GM18511 (cell line): ENCODE data around the gene TBC1D16.

ENCODE experiments used
- ATAC-seq: cut with Tn5 transposase; IDR thresholded peaks from one replicate; pipeline ENCODE4 v1.9.1; 2021; ENCODE audit warnings: mild to moderate bottlenecking, moderate library complexity; ENCODE audit not compliant: unreplicated experiment

The TBC1D16 gene

DNA sequence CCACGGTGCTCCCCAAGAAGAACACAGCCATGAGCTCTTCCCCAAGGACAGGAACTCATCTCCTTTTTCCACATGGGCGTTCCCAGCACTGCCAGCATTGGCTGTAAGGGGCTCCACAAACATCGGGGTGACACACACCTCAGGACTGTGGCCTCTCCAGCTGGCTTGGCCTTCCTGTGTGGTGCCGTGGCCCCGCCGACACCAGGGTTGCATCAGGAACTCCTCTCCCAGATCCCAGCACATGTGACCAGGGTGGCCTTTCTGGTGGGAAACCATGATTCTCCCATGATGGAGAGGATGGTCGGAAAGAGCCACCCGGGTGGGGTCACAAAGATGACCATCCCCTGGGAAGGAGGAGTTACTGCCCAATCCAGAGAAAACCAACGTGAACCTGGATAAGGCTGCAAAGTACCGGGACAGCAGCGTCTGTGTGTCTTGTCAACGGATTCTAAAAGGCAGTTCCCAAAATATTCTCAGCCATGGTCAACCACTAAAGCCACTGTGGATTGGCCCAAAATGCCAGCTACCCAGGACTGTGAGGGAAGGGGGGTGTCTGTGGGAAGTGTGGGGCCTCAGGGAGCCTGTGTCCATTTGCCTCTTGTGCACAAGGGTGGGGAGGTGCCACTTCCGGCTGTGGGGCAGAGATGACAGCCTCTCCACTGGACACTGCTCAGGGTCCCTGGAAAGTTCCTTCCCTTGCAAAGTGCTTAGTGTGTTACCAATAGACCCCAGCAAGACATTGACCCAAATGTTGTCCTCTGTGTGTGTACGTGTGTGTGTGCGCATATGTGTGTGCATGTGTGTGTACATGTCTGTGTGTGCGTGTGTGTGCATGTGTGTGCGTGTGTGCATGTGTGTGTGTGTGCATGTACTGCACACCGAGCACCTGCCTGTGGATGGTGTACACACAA is 118.4 kb downstream of the TBC1D16 start:
- no peak for ATAC-seq

- ATAC-seq, result no peak
Observed at GRCh38 chr17:79916506-79916905, 119.2 kb downstream of the TBC1D16 start.

- ATAC-seq, result no peak
Observed at GRCh38 chr17:79915850-79916430, 119.7 kb downstream of the TBC1D16 start.

- ATAC-seq, result no peak
Observed at GRCh38 chr17:79914813-79915740, 120.6 kb downstream of the TBC1D16 start.

DNA sequence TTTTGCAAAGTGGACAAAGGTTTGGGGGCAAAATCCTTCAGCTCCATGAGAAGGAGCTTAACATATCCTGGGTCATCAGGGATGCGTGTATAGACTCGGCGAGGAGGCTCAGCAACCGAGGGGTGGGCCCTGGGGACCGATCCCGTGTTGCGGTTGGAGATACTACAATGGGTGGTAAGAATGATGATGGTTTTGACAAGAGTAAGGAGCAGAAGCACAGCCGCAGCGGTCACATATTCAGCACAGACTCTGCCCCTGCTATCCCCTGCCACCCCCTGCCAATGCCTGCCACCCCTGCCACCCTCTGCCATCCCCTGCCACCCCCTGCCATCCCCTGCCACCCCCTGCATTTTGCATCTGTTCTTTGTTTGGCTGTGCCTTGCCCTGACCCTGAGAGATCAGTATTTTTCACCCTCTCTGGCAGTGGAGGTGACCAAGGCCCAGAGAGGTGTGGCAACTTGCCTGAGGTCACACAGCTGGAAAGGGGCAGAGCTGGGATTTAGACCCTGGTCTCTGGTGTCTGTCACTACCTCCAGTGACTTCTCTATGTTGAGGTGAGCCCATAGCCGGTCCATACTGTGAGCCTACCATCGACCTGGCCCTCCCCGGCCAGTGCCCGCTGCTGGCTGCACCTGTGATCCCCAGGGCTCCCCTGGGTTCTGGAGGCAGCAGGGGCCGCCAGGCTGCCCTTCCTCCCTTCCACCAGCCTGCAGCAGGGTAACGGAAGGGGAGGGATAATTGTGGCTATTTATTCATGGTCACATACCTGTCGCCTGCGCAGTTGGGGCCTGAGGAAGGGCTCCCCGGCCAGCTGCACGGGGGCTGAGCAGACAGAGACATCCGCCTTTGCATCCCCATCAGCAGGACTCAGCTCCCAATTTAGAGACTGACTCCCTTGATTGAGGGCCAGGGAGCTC is 121.5 kb downstream of the TBC1D16 start:
- no peak for ATAC-seq

GRCh38 chr17:79913451-79913850 is 122.2 kb downstream of the TBC1D16 start:
- no peak for ATAC-seq

DNA sequence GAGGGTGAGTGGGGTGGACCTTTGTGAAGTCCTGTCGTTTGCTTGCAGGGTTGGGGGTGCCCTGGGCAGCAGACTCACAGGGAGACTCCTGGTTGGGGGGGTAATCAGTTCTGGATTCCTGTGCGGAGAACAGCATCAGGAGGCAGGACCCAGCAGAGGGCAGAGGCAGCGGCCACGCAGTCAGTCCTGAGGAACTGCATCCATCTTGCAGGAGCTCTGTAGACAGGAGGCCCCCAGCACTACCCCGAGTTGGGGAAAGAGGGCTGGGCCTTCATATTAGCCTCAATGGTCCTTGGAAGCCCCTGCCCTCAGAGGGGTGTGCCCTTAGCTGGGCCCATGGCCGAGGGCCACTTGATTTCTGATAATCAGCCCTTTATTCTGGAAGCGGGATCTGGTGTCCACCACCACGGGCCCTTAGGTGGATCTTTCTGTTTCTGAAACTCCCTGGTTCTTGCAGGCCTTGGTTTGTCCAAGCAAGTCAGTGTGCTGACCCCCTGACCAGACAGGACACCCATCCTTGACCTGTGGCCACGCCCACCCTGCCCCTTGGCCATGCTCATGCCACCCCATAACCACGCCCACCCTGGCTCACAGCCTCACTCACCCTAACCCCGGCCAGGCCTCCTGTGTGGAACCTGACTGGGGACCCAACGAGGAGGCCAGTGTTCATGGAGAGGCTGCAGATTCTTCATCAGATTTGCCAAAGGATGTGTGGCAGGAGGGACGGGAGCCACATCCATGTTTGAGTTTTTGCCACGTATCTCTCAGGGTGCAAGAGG is 122.9 kb downstream of the TBC1D16 start:
- no peak for ATAC-seq

- ATAC-seq, result no peak
Observed at GRCh38 chr17:79911430-79912399, 124.0 kb downstream of the TBC1D16 start.

- ATAC-seq, result no peak
Observed at GRCh38 chr17:79910985-79911361, 124.7 kb downstream of the TBC1D16 start.

- no peak for ATAC-seq
Observed at GRCh38 chr17:79909121-79909520, 126.6 kb downstream of the TBC1D16 start.

DNA sequence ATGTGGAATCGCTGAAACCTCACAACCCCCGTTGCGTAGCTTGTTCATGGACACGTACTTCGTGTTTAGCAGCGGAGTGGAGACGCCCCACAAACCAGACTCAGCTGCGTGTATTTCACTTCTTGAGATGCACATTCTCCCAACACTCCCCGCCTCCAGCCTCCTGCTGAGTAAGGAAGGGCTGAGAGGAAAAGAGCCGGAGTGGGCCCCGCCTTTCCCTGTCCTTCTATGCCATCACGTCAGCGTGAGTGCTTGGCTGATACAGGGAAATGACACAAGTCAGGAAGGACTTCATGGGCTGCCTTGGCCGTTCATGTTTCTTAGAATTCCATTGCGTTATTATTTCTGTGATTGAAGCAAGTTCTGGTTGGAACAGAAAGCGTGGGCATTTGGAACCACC is 127.8 kb downstream of the TBC1D16 start:
- ATAC-seq, result no peak

GRCh38 chr17:79907217-79907715 is 128.4 kb downstream of the TBC1D16 start:
- no peak for ATAC-seq

DNA sequence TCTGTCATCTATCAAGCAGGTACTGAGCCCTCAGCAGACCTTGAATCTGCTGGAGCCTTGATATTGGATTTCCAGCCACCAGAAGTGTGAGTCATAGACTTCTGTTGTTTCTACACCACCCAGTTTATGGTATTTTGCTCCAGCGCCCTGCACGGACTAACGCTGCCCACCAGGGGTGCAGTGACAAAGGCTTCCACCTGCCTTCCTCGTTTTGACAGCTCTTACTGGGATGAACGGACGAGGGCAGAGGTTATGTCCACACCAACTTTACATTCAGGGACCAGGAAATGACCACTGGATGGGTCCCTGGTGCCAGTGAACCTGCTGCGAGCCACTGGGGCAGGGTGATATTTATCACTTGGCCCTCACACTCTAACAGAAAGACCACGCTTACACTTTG is 129.8 kb downstream of the TBC1D16 start:
- no peak for ATAC-seq

DNA sequence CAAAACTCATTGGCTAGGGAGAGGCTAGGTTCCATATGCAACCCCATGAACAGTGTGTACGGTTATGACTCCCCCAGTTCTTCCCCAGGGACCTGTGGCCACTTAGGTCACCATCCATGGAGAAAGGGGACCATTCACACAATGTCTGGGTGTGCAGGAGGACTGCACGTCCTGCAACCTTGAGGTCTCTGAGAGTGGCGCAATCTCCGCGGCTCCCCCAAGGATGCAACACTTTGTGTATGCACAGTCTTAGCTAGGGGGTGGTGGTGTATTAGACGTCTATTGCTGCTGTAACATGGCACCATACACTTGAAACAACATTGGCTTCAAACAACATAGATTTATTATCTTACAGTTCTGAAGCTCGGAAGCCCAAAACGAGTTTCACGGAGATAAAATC is 130.8 kb downstream of the TBC1D16 start:
- ATAC-seq, result no peak

DNA sequence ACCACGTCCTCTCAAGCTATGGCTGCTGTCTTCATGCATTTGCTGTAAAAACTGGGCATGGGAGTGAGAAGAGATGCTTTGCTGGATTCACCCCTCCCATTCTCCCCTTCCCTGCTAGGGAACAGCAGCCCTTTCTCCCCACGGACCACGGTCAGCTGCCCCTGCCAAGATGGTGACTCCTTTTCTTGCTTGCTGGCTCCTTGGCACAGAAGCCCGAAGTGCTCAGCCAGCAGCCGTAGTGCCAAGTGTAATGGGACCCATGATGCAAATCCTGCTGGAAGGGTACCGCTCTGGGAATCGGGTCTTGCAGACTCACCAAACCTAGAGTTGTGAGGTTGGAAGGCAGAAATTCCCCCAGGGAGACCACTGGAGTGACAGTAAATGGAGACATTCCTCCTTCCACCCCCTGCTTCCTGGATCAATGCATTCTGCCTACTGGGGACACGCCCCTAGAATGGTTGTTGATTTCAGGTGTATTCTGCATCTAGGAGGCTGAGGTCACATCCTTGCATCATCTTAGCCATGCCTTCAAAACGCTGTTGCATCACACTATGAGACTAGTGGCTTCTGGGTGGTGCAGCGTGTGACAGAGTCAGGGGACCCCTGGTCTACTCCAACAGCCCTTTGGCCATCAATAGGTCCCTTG is 133.4 kb downstream of the TBC1D16 start:
- no peak for ATAC-seq

- no peak for ATAC-seq
Observed at GRCh38 chr17:79901131-79901530, 134.5 kb downstream of the TBC1D16 start.

GRCh38 chr17:79899584-79899983 is 136.1 kb downstream of the TBC1D16 start:
- ATAC-seq, result no peak
